GM18873 (cell line): ENCODE data around the gene TMEM26.

Experiments
- ATAC-seq: cut with Tn5 transposase; IDR thresholded peaks from one replicate; pipeline ENCODE4 v1.9.1; 2021; ENCODE audit warnings: mild to moderate bottlenecking, moderate library complexity, moderate number of reproducible peaks; ENCODE audit not compliant: unreplicated experiment, low FRiP score

TMEM26 gene

DNA sequence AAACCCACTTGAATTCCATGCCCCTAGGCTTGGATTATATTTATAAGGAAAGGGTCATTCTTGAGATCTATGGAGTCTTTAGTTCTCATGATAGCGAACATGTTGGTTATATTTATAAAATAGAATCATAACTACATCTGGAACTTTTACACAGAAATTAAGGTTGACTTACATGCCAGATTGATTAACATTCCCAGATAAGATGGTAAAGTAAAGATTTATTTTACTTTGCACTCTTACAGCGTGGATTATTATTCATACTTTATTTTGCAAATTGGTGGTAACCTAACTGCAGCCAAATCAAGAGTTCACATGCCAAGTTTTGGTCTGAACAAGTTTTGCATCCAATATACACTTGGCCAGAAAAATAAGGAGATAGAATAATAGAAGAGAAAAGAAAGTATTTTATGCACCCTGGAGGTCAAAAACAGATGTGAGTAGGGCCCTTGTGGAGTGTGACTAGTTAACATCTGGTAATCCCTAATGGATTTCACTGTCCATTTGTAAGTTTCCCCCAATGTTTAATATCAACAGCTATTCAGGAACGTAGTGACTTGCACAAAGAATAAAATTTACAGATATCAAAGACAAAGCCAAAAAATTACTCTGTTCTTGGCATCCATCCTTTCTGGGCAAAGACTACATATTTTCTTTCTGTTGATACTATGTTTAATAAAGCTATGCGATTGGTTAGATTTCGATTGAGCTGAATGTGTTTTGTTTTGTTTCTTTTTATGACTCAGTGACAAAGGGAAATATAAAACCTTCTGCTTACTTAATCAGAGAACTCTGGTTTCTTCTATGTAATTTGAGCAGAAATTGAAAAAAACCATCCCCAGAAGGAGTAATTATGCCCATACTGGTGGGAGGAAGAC lies 10.1 kb upstream of the TMEM26 start:
- no peak for ATAC-seq

DNA sequence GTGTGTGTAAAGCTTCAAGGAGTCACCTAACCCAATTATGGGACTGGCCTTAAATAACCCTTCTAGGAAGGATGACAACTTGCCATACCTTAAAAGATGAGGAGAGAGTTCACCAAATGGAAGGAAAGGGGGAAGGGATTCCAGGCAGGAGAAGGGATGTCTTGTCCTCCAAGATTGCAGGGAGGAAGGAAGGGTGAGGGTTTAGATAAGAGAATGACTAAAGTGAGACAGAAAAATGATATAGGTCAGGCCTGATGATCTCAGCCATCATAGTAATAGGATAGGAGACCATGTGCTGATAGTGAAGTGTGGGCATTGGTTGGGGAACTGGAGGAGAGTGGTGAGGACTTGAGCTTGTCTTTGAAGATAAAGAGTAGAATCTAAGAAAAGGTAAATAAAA lies 7.7 kb upstream of the TMEM26 start:
- no peak for ATAC-seq

DNA sequence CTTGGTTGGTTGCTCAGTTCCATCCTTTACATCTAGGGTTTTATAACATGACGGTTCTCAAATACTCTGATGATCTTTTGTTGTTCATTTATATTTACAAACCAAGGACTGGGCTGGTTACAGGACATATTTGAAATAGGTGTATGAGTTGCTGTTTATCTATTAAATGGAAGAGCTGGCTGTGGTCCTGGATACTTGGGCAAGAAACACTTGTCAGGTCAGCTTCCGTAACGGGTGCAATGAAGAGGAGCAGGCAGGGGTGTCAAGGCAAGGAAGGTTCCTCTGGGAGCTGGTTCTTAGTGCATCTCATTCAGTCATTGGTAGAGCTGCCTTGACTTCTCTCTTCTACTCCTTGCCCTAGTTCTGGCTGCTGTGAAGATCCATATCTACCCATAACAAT lies 4.8 kb upstream of the TMEM26 start:
- ATAC-seq, result no peak

DNA sequence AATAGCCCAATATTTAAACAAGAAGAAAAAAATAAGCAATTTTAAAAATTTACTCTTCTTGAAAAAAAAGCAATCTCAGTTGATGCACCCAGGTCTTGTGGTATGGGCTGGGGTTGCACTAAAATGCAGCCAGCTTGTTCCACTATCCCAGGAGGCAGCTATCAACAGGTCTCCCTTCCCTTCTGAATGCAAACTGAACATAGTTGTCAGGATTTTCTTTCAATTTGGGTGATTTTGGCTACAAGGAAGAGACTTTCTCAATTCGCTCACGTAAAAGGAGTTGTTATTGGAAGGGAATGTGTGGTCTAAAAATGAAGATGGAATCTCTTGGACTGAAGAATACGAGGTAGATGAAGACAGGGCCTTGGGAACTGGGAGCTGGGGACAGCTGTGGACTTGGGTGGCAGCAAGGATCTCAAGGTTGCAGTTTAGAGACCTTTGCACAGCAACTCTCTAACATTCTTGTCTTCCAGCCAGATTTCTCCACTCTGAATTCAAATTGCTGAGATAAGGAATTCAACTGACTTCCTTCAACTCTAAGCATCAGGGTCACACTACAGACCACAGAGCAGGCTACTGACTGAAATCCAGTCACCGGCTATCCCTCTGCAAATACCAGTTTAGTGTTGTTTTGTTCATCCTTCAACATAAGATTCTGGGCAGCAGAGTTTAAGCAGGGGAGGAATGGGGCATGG lies 3.1 kb upstream of the TMEM26 start:
- no peak for ATAC-seq

DNA sequence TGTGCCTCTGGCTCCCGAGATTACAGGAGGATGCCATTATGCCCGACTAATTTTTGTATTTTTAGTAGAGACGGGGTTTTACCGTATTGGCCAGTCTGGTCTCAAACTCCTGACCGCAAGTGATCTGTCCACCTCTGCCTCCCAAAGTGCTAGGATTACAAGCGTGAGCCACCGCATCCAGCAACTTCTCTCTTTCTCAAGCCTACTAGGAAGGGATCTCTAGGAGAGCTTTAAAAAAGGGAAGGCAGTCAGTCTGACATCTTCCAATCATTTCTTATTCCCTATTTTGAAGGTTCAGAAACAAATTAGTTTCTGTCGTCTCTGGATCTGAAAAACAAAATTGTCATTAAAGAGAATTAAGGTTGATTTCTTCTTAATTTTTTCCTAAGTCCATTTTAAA lies 2.5 kb upstream of the TMEM26 start:
- ATAC-seq, result no peak

DNA sequence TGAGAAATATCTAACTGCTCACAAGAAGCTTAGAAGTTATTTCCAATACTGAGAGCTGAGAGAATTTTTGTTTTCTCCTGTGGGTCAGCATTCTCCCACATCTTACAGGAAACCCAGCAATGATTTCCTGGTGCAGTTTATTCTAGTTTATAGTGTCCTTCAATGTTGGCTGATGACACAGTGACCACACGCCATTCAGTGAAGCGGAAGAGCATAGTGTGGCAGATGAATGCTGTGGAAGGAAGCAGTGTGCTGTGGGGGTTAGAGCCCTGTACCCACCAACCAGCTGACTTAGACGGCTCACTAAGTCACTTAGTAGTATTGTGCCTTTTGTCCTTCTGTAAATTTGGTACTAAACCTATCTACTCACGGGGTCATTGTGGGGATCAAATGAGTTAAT lies 1.4 kb upstream of the TMEM26 start:
- no peak for ATAC-seq

DNA sequence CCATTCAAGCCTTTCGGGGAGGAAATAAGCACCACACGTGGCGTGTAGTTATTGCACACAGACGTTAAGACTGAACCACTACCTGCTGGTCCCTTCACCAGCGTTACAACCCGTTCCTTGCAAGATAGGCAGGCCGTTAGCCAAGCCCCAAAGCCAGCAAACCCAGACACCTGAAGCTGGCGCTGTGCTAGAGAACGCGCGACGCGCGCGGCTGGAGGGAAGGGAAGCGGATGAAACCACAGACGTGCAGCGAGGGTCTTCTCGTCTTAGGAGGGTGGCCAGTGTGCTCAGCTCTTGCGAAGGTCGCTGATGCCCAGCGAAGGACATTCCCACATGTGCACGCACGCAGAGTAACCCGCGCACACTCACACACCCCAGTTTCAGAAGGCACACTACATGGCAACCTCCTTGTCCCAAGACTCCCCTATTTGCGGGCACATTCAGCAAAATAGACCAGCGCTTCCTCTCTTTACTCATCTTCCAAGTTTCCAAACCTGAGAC lies 980 bp downstream of the TMEM26 start:
- ATAC-seq, result no peak

DNA sequence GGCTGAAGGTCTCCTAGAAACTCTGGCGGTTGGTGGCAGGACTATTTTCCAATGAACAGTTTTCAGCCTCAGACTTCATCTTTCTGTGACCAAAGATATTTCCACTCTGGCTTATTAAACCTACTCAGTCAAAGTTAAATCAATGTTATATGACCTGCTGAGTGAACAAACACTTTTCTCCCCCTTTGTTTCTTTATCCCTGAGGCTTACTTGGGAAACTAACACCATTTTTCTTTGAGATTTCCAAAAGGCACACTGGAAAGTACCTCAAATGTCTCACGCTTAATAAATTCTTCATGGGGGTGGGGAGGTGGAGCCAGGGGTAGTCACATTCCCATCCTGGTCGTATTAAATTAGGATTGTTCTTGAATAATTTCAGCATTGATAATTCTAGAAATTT lies 1.8 kb downstream of the TMEM26 start:
- no peak for ATAC-seq

DNA sequence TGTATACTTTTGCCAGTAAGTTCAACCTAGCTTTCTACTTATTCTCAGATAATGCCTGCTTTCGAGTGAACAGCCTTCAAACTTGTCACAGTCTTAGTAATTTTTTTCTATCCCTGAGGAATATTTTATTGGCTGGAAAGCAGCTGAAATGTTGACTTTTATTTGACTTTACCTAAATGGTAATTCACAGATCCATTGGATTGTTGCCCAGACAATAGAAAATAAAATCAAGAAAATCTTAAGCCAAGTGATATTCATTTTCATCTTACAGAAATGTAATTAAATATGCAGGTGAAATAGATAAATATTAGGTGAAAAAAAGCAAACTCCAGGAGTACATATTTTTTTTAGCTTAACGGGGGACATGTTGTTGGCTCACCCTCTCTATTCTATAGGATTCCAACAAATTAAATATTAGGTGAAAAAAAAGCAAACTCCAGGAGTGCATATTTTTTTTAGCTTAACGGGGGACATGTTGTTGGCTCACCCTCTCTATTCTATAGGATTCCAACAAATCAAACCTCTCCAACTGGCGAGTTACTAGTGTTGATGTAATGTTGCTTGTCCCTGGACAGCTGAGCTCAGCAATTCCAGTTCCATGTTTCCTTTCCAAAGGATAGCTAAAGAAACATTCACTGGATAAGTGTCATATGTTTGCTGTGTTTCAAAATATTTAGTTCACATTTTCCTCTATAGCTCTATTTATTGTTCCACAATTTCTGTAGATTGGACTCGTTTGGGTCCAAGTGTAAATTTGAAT lies 4.2 kb downstream of the TMEM26 start:
- no peak for ATAC-seq

DNA sequence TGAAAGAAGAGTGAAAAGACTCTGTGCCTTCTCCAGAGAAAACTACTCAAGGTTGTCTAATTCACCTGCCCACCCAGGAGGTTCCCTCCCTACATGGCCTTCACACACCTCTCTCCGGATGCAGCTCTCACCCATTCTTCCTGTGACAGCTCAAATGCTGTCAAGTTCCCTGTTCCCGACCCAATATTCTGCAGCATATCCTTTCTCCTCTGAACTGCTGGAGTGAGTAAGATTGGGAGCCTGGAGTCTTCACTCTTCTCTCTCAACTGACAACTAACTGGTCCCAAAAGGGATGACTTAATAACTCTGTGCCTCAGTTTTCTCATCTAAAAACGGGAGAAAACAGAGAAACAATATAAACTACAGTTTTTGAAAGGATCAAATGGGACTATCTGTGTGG lies 5.1 kb downstream of the TMEM26 start:
- ATAC-seq, result no peak

DNA sequence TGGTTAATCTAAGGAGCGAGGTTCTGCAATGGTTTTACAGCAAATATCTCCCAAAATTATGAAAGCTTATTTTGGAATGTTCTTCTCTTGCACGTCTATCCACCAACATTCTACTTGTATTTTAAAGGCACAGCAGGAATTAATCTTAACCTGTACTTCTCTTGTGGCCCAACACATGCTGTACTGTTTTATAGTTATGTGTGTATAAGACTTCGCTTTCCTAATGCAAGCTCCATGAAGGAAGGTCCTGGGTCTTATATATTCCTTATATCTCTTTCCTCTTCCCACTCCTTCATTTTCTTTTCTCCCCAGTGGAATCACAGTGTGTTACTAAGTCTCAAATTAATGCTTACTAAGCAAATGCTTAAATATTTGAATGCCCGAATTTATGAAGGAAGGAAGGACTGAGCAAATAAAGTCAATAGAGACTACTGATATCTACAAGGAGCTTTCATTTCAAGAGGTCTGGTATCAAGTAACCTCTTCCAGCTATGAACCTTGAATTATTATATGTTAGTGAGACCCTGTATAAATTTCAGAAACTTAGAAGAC lies 14.0 kb downstream of the TMEM26 start:
- no peak for ATAC-seq

DNA sequence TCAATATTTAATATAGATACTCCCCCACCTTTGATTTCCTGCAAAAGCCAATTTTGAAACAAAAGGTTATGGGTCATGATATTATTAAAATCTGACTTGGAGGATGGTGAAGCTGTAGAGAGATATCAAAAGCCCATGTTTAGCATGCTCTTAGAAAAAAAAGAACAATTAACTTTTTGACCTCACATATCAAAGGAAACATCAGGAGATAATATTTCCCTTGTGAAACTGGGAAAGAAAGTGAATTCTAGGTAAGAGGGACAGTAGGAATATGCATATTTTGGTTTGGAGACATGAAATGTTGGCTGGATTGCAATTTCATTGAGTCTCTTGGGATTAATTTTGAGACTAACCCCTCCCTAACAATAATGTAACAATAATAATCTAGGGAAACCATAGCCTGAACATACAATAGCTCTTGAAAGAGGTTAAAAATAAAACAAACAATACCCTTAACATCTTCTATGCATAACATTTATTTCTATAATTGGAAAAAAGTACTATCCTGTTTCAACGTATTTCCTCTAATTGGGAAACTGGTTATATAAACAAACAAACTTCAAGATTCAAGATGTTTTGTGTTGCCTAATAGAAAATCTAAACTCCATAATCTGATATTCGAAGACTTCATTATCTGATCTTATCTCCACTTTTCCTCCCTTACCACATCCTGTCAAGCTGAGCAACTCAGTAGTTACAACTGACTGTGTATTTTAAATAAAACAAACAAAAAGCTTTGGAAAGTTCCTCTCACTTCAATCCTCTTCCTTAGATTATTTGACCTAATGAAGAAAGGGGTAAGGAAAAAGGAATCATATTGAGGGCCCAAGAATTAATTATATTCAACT lies 14.8 kb downstream of the TMEM26 start:
- ATAC-seq, result no peak

DNA sequence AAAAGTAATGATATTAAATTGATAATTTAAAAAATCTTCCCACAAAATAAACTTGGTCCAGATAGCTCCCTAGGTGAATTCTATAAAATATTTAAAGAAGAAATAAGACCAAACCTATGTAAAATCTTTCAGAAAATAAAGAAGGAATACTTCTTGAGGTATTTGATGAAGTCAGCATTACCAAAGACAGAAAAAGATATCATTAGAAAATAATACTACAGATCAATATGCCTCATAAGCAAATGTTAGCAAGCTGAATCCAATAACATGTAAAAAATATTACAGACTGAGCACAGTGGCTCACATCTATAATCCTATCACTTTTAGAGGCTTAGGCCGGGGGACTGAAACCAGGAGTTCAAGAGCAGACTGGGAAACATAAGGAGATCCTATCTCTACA lies 30.0 kb downstream of the TMEM26 start:
- ATAC-seq, result no peak

DNA sequence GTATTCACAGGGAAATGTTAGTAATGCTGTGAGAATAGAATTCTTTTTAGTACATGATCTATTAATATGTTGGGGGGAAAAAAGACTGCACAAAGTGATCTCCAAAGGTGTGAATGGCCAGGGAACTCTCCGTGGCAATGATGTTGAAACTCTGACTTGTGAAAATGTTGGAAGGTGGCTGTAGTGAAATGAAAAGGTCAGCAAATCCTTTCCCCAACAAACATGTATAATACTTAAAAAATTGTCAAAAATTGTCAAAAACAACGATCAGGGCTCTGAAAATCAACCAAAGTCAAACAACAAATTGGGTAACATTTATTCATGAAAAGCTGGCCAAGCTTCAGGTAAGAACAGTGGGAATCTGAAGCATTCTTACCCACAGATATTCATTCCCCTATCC lies 35.5 kb downstream of the TMEM26 start:
- no peak for ATAC-seq

DNA sequence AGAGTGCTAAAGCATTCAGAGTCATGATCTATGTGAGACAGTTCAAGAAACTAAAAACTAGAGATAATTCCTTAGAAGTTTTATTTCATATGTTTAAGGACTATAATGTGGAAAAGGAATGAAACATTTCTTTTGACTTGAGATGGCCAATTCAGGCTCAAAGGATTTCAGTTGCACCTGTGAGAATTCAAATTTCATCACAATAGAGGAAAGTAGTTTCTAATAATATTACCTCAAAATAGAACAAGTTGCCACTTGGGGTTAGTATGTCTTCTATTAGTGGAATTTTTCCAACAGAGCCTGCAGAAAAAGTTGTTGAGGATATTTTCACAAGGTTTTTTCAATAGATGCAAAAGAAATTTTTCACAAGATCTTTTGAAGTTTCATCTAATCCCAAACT lies 37.4 kb downstream of the TMEM26 start:
- ATAC-seq, result no peak

DNA sequence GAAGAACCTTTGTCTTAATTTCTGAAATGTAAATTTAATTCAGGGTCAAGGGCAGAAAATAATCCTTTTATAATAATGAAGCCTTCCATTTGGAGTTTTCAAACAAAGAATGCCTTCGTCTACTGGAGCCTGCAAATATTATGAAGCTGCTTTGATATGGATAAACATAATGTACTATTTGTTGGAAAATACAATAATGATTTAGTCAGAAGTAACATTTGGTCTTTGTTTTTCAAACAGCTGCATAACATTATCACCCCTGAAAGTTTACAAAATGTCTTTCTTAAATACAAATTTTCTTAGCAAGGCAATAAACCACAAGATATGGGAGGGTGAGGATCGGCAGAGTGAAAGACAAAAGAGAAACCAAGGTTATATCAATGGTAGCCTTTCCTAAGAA lies 41.5 kb downstream of the TMEM26 start:
- ATAC-seq, result no peak

DNA sequence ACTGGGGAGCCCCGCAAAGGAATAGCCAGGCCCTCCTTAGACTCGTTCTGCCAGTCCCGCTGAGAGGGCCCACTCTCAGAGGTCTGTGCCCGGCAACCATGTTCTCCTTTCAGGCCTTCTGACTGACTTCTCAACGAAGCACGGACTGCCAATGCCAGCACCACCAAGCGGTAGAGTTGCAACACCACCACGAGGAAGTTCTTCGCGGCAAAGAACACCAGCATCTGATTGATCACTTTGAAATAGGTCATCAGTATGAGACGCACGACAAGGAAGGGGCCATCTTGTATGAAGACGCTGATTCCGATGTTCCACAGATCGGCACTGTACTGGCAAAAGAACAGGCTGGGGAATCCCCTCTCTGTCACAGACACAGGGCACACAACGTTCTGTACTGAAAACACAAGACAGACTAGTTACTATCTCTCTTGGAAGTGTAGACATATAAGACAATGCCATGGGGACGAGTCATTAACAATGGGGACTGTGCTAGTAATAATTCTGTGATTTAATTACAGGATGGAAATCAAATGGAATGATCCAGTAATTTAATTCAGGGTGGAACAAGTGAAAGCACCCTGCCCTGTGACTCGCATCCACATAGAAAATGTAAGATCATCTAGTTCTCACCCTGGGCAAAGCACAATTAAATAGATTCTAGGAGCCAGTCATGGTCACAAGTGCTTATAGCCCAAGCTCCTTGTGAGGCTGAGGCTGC lies 42.7 kb downstream of the TMEM26 start:
- no peak for ATAC-seq

DNA sequence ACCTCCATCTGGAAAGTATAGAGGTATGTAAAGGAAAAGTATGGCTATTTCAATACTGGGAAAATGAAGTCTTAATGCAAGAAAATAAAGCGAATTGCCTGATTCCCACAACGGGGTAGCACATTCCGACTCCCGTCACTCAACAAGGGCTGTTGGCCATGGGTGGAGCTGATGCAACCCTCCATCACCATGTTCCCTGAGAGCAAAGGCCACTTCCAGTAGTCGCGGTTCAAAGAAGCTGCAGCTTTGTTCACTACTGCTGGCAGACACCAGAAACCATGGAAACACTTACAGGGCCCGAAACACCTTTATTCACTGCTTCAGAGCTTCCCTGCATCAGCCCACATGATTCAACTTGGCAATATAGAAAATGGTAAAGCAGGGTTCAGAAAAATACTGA lies 44.0 kb downstream of the TMEM26 start:
- no peak for ATAC-seq

DNA sequence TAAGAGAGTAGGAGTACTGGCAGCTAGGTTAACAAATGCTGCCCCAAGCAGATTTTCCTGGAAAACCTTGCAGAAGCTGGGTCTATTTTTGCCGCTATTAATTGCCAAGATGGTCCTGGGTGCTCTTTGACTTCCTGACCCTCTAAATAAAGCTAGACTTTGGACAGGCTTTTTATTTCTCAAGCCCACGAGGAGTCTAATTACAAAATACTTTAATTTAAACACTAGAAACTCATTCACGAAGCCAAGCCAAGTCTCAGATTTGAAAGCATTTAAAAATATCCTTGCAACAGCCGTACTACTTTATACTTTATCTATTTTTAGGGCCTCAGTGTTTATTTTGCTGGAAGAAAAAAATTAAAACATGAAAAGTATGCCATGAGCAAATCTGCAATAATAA lies 45.1 kb downstream of the TMEM26 start:
- ATAC-seq, result no peak
